GM10847 (cell line): ENCODE measurements around the gene ADARB2.

Source experiments
- POLR2A ChIP-seq: IDR thresholded peaks from 2 replicates; pipeline ENCODE4 v1.6.1; 2011; ENCODE audit not compliant: insufficient read length; ENCODE audit errors: extremely low read depth

The ADARB2 gene

DNA sequence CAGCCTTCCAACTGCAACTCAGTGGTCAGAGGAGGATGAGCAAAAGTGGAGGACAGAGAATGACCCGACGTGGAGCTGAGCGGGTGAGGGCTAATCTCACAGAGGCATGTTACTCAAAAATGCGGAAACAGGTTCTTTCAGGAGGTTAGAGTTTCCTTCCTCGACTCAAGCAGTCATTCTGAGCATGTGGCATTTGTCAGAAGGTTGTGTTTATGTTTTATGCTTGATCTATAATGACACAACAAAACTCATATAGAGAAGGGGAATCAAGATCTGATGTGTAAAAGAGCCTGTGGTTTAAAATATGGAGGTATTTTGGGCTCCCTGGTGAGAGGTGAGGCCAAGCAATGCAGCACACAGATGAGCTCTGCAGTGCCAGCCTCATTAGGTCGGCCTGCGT, 311.4 kb downstream of the ADARB2 start:
- no peak for TF ChIP-seq POLR2A

DNA sequence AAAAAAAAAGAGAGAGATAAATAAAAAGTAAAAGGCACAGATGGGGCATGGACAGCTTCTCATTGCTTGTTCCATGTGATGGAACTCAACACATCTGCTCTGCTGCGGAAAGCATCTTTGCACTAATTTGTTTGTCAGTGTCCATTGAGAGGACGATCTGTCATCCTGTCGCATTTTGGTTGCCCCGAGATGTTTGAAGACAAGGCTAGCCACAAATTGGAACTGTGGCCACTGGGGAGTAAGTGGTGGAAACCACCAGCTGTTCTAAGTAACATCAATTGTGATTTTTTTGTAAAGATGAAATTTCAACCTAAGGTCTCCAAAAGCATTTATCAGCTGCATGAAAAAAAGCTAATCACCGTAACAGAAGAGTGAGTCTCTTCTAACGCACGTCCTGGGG, 312.7 kb downstream of the ADARB2 start:
- no peak for TF ChIP-seq POLR2A

DNA sequence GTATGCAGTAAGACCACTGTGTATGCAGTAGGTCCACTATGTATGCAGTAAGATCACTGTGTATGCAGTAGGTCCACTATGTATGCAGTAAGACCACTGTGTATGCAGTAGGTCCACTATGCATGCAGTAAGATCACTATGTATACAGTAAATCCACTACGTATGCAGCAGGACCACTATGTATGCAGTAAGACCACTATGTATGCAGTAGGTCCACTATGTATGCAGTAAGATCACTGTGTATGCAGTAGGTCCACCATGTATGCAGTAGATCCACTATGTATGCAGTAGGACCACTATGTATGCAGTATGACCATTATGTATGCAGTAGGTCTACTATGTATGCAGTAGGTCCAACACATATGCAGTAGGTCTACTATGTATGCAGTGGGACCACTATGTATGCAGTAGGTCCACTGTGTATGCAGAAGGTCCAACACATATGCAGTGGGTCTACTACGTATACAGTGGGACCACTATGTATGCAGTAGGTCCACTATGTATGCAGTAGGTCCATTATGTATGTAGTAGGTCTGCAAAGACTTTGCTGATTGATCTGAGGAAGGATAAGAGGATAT, 313.6 kb downstream of the ADARB2 start:
- no peak for TF ChIP-seq POLR2A

DNA sequence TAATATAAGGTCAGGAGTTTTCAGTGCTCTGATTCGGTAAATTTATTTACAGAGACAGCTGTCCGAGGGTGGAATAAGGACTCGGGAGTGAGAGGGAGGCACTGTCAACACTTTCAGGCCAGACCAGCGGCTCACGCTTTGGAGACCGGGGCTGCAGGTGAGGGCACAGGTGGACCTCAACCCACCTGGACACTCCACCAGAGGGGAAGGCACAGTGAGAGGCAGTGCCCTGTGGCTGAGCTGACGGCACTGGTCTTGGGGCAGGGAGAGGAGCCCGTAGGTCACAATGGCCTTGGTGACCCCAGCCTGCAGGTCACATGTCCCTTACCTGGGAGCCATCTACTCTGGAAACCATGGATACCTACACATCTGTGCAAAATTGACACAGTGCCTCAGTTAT, 315.1 kb downstream of the ADARB2 start:
- TF ChIP-seq POLR2A: no peak

DNA sequence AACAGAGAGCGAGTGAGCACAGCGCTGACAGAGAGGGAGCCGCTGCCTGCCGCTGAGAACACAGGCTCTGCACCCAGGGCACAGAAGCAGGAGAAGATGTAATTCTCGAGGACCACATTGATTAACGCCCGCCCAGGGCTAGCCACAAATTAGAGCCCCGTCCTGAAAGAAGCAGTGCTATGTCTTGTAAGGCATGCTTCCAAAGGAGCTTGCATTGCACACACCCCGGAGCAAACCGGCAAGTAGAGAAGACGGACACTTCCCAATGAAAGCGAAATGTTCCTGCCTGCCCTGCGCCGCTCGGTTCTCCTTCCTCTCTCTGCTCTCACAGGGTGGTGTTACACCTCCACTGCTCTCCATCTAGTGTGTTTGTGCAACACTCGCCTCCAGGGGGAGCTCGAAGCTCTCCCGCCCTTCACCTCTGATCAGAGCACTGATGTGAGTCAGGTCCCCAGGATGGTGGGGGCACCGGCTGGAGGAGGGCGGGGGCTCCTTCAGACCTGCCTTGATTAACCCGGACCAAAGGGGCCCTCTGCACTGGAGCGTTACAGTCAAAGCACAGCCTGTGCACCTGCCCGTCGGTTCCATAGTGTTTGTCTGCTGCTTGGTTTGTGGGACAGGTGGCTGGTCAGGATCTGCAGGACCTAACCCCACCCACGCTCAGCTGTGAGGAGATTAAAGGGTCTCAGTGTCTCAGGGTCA, 316.5 kb downstream of the ADARB2 start:
- no peak for TF ChIP-seq POLR2A

DNA sequence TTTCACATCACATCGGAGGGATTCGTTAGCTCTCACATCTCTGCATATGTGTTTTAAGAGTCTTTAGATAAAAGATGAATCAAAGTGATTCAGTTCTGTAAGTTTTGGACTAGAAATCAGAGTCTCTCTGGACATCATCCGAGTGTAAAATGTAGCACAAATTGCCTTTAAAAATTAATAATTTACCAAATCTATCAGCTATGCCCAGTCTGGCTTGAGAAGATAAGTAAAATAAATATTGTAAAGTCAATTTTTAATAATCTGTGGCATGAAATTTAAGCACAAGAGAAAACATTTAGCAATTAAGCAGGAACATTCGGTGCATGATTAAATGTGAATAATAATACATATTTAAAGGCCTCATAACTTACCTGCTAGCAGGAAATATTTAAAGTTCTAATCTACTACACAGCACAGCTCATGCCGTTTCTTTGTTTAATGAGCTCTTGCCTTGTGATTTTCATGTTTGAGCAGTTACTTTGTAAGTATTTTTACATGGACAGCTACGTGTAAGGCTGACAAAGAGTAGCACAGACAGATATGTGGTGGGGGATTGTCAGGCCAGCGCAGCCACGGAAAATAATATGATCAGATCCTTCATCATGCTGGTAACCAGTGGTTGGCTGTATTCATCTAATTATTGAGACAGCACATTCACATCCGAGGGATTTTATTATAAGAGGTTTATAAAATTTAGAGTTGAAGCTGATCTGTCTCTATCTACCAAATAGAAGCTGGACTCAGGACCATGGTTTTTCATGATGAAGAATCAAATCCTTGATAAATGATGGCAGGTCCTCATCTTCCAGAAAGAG, 317.3 kb downstream of the ADARB2 start:
- no peak for TF ChIP-seq POLR2A

DNA sequence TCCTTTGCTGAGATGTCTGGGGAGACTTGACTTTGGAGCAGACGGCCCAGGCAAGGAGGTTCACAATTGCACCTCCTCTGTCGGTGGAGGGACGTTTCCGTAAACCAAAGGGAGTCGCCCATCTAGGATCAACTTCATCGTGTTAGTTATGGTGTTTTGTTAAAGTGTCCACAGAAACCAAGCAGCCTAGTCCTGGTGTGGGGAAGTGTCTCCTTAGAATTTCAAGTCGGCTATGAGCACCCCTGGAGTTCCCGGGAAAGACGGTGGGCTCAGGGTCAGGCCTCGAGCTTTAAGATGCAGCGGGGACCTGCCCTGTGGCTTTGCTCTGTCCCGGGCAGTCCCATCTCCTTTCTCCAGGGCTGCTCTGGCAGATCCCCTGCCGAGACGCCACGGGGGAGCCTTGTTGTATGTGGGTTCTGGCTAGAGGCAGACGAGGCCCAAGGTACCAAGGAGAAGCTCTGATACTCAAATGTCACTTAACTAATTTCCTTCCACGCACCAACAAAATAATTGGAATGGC, 319.2 kb downstream of the ADARB2 start:
- no peak for TF ChIP-seq POLR2A

DNA sequence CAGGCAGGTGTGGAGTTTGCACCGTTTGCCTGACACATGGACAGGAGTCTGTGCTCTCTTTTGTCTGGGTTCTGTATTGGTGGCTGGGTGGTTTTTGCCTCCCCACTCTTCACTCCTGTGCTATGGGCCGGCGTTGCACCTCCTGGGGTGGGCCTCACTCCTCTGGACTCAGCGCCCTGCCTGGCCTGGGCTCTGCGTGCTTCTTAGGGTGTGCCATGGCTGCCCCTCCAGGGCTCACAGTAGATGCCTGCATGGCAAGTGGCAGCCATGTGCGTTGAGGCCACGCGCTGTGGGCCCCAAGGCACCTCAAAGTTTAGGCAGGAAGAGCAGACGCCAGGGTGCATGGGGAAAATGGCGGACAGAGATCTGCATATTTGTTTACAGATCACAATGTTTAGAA, 319.8 kb downstream of the ADARB2 start:
- no peak for TF ChIP-seq POLR2A

DNA sequence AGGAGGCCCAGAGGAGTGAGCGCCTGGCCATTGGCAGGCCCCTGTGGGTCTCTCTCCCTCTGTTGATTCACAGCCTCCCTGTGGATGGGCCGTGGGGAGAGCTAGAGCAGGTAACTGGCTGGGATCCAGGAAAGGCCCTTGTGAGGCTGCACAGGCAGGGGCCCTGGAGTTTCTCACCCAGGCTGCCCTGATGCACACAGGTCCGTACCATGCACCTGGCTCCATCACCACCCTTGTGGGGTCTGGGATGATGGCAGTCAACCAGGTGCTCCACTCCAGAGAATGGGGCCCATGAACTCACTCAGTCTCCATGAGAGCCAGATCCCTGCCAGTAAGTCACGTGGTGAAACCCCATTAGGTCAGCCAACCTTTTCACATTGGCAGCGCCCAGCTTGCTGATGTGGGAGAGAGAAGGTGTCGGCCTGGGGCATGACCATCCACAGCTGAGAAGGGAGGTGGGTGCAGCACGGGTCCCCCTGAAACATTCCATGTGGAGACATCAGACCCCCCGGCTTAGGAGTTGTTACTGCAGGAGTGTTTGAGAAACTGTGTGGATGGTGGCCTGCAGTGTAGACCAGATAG, 320.8 kb downstream of the ADARB2 start:
- no peak for TF ChIP-seq POLR2A

DNA sequence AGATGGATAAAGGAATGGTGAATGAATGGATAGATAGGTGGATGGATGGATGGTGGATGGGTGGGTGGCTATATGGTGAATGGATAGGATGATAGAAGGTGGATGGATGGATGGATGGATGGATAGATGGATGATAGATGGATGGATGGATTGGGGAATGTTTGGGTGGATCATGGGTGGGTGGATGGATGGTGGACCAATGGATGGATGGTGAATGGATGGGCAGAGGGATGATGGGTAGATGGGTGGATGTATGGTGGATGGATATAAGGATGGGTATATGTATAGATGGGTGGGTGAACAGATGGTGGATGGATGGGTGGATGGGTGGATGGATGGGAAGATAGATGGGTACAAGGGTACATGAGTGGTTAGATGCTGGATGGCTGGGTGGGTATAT, 322.4 kb downstream of the ADARB2 start:
- TF ChIP-seq POLR2A: no peak

DNA sequence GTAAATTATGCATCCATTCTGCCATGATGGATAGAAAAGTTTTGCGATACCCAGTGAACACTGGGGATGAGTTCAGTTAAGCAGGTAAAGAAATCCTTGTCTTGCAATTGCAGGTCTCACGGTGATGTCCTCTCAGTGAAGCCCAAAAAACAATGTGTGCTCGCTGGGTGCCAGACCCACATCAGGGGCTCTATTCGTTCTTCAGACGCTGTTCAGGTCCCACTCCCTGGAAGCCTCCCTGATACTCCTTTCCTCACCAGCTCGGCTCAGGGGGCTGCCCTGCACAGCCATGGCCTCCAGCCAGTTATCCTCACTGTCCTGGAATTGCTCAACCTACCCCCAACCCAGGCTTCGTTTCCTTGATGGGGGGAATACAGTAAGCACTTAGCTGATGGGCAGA, 323.5 kb downstream of the ADARB2 start:
- TF ChIP-seq POLR2A: no peak

DNA sequence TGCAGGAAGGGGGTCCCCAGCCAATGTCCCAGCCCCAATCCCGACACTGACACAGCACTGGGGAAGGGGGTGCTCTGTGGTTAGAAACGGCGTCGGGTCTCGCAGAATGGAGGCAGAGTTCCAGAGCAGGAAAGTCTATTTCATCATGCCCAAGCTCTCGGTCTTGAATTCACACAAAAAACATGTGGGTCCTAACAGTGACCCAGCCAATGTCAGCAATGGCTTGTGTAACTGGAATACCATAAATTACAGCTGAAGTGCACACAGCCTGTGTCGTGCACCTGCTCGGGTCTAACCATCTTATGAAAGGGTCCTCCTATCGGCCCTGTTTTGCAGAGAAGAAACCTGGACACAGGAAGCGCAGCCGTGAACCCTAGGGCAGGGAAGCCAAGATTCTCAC, 324.1 kb downstream of the ADARB2 start:
- no peak for TF ChIP-seq POLR2A

DNA sequence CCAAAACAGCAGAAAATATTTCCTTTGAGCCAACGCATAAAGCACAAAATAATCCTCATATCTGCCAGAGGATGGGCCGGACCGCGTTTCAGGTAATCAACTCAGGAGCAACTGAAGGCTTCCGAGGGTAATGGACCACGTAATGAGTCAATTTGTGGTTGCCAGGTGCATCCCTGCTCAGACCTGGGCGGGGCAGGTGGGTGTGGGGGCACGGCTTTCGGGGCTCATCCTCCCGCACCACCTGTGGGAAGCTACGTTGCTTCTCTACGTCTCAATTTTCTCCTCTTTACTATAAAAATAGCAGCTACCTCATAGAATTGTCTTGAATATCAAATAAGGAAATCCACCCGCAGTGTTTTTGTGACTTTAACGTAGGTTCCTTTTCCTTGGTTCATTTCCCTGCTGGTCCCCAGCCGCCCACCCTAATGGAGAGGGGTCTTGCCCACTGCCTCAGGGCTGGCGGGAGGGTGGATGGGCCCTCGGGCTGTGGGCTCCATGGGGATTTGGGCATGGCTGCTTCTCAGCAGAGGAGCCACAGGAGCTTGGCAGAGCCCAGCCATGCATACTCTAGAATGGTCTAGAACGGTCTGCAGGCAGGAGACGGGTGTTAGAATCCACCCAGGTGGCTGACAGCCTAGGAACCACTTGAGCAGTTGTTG, 324.7 kb downstream of the ADARB2 start:
- no peak for TF ChIP-seq POLR2A

DNA sequence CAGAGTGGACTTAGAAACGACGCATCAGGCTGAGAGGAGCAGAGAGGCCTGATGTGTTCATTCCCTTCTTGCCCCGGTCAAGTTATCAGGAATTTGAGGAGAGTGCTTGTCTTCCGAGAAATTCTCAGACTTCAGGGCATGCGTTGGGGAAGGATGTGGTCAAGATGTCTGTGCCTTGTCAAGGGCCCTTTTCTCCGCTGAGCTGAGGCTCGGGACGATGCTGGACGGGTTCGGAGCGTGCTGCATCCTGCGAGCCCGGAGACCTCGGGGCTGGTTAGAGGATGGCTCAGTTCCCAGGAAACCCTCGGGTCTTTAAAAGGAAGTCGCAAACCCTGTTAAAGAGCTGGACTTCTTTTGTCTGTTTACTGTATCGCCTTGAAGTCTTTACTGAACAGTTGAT, 325.4 kb downstream of the ADARB2 start:
- TF ChIP-seq POLR2A: no peak

DNA sequence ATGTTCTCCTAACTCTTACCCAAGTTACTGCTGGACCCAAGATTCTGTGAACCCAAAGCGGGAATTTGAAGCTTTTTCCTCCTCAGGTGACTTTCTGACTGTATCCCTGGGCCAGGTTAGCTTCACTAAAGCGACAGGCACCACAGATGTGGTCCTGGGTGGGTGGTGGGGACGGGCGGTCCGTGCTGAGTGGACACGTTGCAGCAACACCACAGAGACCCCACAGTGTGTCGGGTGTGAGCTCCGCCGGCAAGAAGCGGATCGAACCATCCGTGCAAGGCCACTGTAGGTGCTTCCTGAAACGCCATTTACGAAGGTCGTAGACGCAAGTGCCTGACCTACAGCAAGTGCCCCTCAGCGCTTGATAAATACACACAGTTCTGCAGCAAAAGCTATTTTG, 325.9 kb downstream of the ADARB2 start:
- TF ChIP-seq POLR2A: no peak
